K562 (cell line): Measurements from ENCODE around the gene DOCK3. TPM values are rescaled to one million over a fixed set of nuclear protein-coding genes. Genes with fewer than 3 reads are reported as not detected.

Experiments used
- ATAC-seq: fragments of 200-7000 bp; cut with Tn5 transposase; 3 replicates; pipeline ENCODE4 v1.9.1; 2020; ENCODE audit warnings: moderate library complexity
- BruUV-seq: library from RNA; stranded (reverse); fragments of 400-500 nt; replicated peaks from 2 replicates; lab custom pipeline; 2021; lab: Mats Ljungman, UMichigan
- CTCF ChIA-PET: fragments of 300-600 bp; formaldehyde crosslinking; extraction: SDS; loops from one replicate; lab custom pipeline; 2021; ENCODE audit warnings: low intra/inter-chr PET ratio; lab: Yijun Ruan, JAX
- POLR2A ChIA-PET: fragments of 300-600, 350-650 bp; sonication (Branson Sonifier 250); formaldehyde crosslinking; extraction: SDS; loops from one replicate; lab custom pipeline; 2021; ENCODE audit warnings: antibody characterized with exemption, inconsistent platforms; lab: Yijun Ruan, JAX
- DNase-seq, 4 experiments: peaks; one replicate each; pipeline versions ENCODE4 v3.0.0 to v3.0.0-alpha.2; 2011 to 2018; ENCODE audit warnings: low spot score in 3 of 4, mixed read lengths in 3 of 4; ENCODE audit errors: extremely low read depth in 1 of 4
- FAIRE-seq: peaks from 2 replicates; lab custom pipeline; 2011; peaks lifted over from hg19 to GRCh38; lab: Jason Lieb, UNC
- H2AFZ ChIP-seq: 2 replicates; pipeline ENCODE4 v1.6.0; 2011; ENCODE audit warnings: low read depth, low read length, control low read depth, inconsistent platforms
- H3K27ac ChIP-seq: fragments of 200-600 bp; 3 replicates; pipeline ENCODE4 v1.8.0; 2011; ENCODE audit warnings: low read depth, mild to moderate bottlenecking, control low read depth, inconsistent platforms, low read length, moderate library complexity, mixed read lengths; ENCODE audit errors: extremely low read depth
- H3K27me3 ChIP-seq, 2 experiments: fragments of 300-600 bp in 1 of 2; 2 replicates in 1 of 2; 3 replicates in 1 of 2; pipeline versions ENCODE4 v1.6.0 to v1.8.0; 2011; ENCODE audit warnings: inconsistent platforms in 2 of 2, low read length in 2 of 2, mild to moderate bottlenecking in 1 of 2, mixed read lengths in 1 of 2, moderate library complexity in 1 of 2; ENCODE audit not compliant: control insufficient read depth in 2 of 2, insufficient read depth in 2 of 2
- H3K36me3 ChIP-seq: fragments of 300-600 bp; 3 replicates; pipeline ENCODE4 v1.8.0; 2011; ENCODE audit warnings: mild to moderate bottlenecking, low read length, inconsistent platforms; ENCODE audit not compliant: control insufficient read depth, insufficient read depth
- H3K4me1 ChIP-seq, 2 experiments: fragments of 200-600 bp in 1 of 2; replicated peaks in 1 of 2; 2 replicates in 1 of 2; 3 replicates in 1 of 2; pipeline versions ENCODE4 v1.5.1 to v1.8.0; 2011; ENCODE audit warnings: inconsistent platforms in 2 of 2, low read length in 2 of 2, mild to moderate bottlenecking in 1 of 2, mixed read lengths in 1 of 2, moderate library complexity in 1 of 2; ENCODE audit not compliant: control insufficient read depth in 2 of 2, insufficient read depth in 2 of 2
- H3K4me2 ChIP-seq: 2 replicates; pipeline ENCODE4 v1.6.1; 2011; ENCODE audit warnings: low read length, control low read depth, inconsistent platforms, mixed read lengths; ENCODE audit not compliant: insufficient read depth
- H3K4me3 ChIP-seq: fragments of 200-600 bp; sonication (generic), shearing (Covaris generic); 2 replicates; pipeline ENCODE4 v1.5.1; 2016; ENCODE audit warnings: control low read depth, inconsistent platforms
- H3K79me2 ChIP-seq: fragments of 200-600 bp; 3 replicates; pipeline ENCODE4 v1.8.0; 2011; ENCODE audit warnings: low read length, inconsistent platforms; ENCODE audit not compliant: control insufficient read depth, insufficient read depth
- H3K9ac ChIP-seq, 2 experiments: 2 replicates each; pipeline versions ENCODE4 v1.6.0 to v1.6.1; 2011; ENCODE audit warnings: low read depth in 2 of 2, low read length in 2 of 2, control low read depth in 1 of 2, inconsistent platforms in 1 of 2, mild to moderate bottlenecking in 1 of 2, mixed read lengths in 1 of 2; ENCODE audit not compliant: insufficient read depth in 1 of 2
- H3K9me1 ChIP-seq: one replicate; pipeline ENCODE4 v1.6.0; 2011; ENCODE audit warnings: inconsistent platforms, mild to moderate bottlenecking, low read length, moderate library complexity; ENCODE audit not compliant: control insufficient read depth, insufficient read depth
- H3K9me3 ChIP-seq: replicated peaks from 2 replicates; pipeline ENCODE4 v1.5.1; 2011; ENCODE audit warnings: low read depth, low read length, inconsistent platforms; ENCODE audit not compliant: control insufficient read depth, insufficient read depth
- H4K20me1 ChIP-seq: replicated peaks from 2 replicates; pipeline ENCODE4 v1.6.1; 2011; ENCODE audit warnings: low read length, inconsistent platforms, mixed read lengths; ENCODE audit not compliant: control insufficient read depth, insufficient read depth
- BMI1 ChIP-seq: fragments of 150-350 bp; IDR thresholded peaks from 2 replicates; pipeline ENCODE4 v1.6.1; 2014; ENCODE audit warnings: low read length
- ELF4 ChIP-seq: fragments of 450-650 bp; formaldehyde crosslinking; IDR thresholded peaks from 2 replicates; pipeline ENCODE4 v1.4.0; 2022; ENCODE audit warnings: missing genetic modification characterization
- FOXP4 ChIP-seq: sonication (generic); formaldehyde crosslinking; IDR thresholded peaks from 2 replicates; pipeline ENCODE4 v1.8.0; 2022; ENCODE audit warnings: mild to moderate bottlenecking, missing genetic modification reagents, borderline replicate concordance
- NFATC3 ChIP-seq: fragments of 450-650 bp; IDR thresholded peaks from 2 replicates; pipeline ENCODE4 v1.6.1; 2017; ENCODE audit warnings: mild to moderate bottlenecking
- NFIC ChIP-seq: fragments of 450-650 bp; IDR thresholded peaks from 2 replicates; pipeline ENCODE4 v1.6.1; 2017; ENCODE audit warnings: mild to moderate bottlenecking, inconsistent platforms
- NFYB ChIP-seq: IDR thresholded peaks from 2 replicates; pipeline ENCODE4 v1.6.1; 2011; ENCODE audit warnings: mild to moderate bottlenecking, moderate library complexity; ENCODE audit not compliant: insufficient read length; ENCODE audit errors: extremely low read depth
- NR4A1 ChIP-seq, 2 experiments: fragments of 250-450 bp in 1 of 2; fragments of 450-650 bp in 1 of 2; sonication (Bioruptor Pico) in 1 of 2; IDR thresholded peaks; 2 replicates each; pipeline versions ENCODE4 v1.4.0 to v1.6.1; 2016 to 2020; ENCODE audit warnings: mild to moderate bottlenecking in 2 of 2, missing compliant biosample characterization in 1 of 2, missing genetic modification characterization in 1 of 2, moderate library complexity in 1 of 2
- NUFIP1 ChIP-seq: fragments of 450-650 bp; IDR thresholded peaks from 2 replicates; pipeline ENCODE4 v1.6.1; 2018; ENCODE audit not compliant: partially characterized antibody
- OTX1 ChIP-seq: fragments of 450-650 bp; formaldehyde crosslinking; IDR thresholded peaks from 2 replicates; pipeline ENCODE4 v1.4.0; 2022; ENCODE audit warnings: mild to moderate bottlenecking
- STAT5B ChIP-seq: fragments of 250-450 bp; sonication (Bioruptor Pico); IDR thresholded peaks from 2 replicates; pipeline ENCODE4 v1.8.0; 2021; ENCODE audit warnings: mild to moderate bottlenecking, inconsistent platforms
- THAP12 ChIP-seq: fragments of 250-450 bp; sonication (Bioruptor Pico); IDR thresholded peaks from 2 replicates; pipeline ENCODE4 v1.9.0; 2021; ENCODE audit warnings: mild to moderate bottlenecking, inconsistent platforms
- ZNF184 ChIP-seq: sonication (generic); formaldehyde crosslinking; IDR thresholded peaks from 2 replicates; pipeline ENCODE4 v1.5.0; 2020; ENCODE audit warnings: missing genetic modification reagents
- ZNF224 ChIP-seq: sonication (generic); formaldehyde crosslinking; IDR thresholded peaks from 2 replicates; pipeline ENCODE4 v1.8.0; 2022; ENCODE audit warnings: mild to moderate bottlenecking, missing genetic modification reagents
- ZNF609 ChIP-seq: sonication (generic); formaldehyde crosslinking; IDR thresholded peaks from 2 replicates; pipeline ENCODE4 v1.8.1; 2023; ENCODE audit warnings: missing genetic modification reagents, mild to moderate bottlenecking, borderline replicate concordance
- WGBS: fragments of 100-300 bp; shearing (Covaris generic); methylation state at CpG from one replicate; pipeline ENCODE4 v1.1.6; 2016; ENCODE audit warnings: low coverage, mixed read lengths; ENCODE audit not compliant: insufficient coverage; ENCODE audit errors: missing lambda C conversion rate; 5-methylcytosine and 5-hydroxymethylcytosine counted together
- in situ Hi-C: fragments of 300-500 bp; cut with MboI; formaldehyde crosslinking; loops from 4 replicates; pipeline ENCODE4 v1.15.0; 2018; ENCODE audit warnings: inconsistent platforms, mixed read lengths
- intact Hi-C: fragments of 100-400 bp; cut with micrococcal nuclease; formaldehyde crosslinking; loops from 2 replicates; pipeline ENCODE4 v1.14.2; 2022
- polyA plus RNA-seq, 8 experiments: library from polyadenylated mRNA; depleted of rRNA in 4 of 8; stranded (reverse) in 5 of 8; unstranded in 3 of 8; fragments of >200 nt; fragmentation: Nextera tagmentation in 2 of 8; fragmentation: Illumina TruSeq in 1 of 8; extraction: Ambion mirVana in 2 of 8; extraction: Trizol in 1 of 8; gene quantifications; 2 replicates each; pipeline versions ENCODE4 v1.2.1 to v1.2.3, GENCODE V29; 2011 to 2014; ENCODE audit warnings: inconsistent platforms in 1 of 8, missing spikeins in 1 of 8
- total RNA-seq, 7 experiments: library from RNA; depleted of rRNA in 6 of 7; stranded (reverse); fragments of >200 nt in 6 of 7; fragmentation: Illumina TruSeq in 2 of 7; extraction: Trizol in 2 of 7; gene quantifications; 2 replicates each; pipeline versions ENCODE4 v1.2.1 to v1.2.3, GENCODE V29; 2011 to 2021; ENCODE audit warnings: low replicate concordance in 1 of 7

DOCK3 gene
- total and polyA plus RNA-seq, 9 of the 15 experiments (the other 6 are each of a cell fraction or from before 2014, with no cell fraction given), result under 0.01 to 0.03 (median 0.01) TPM; not detected in 4

- ATAC-seq (no peak), DNase-seq (no peak), FAIRE-seq (no peak)
- no peak overlapping the region for H3K9ac ChIP-seq
- in situ Hi-C loops (no loop called here), intact Hi-C loops (no loop called here)
- no peaks in the 10 kb centered on the region for H3K79me2 ChIP-seq
- no peak overlapping the region for H3K4me2 ChIP-seq
- no peaks in the 10 kb centered on the region for H3K27me3 ChIP-seq
- no peaks in the 10 kb centered on the region for H3K36me3 ChIP-seq
- no peak overlapping the region for H3K27ac ChIP-seq
- no peak overlapping the region for H2AFZ ChIP-seq
- ChIA-PET CTCF (no interaction called here), POLR2A (no interaction called here)
- BruUV-seq, result no TSS peak
- 0% methylated on average over 1 of the region's 1 CpG for WGBS
- no peaks in the 10 kb centered on the region for H3K9me3 ChIP-seq
- no peaks in the 10 kb centered on the region for H4K20me1 ChIP-seq
- H3K4me3 ChIP-seq, result no peak overlapping the region
- no peaks in the 10 kb centered on the region for H3K4me1 ChIP-seq
- no peaks in the 10 kb centered on the region for H3K9me1 ChIP-seq
- TF ChIP-seq THAP12 (CRISPR knock-in tag) (no peak), ELF4 (no peak), BMI1 (no peak), NFYB (no peak), NR4A1 (CRISPR knock-in tag; IDR thresholded peaks at IDR 0.05) (no peak), NR4A1 (tag; IDR thresholded peaks at IDR 0.05) (no peak), NFIC (no peak), FOXP4 (CRISPR knock-in tag) (no peak), NFATC3 (no peak), NUFIP1 (no peak), STAT5B (CRISPR knock-in tag) (no peak), OTX1 (CRISPR knock-in tag) (no peak), ZNF184 (CRISPR knock-in tag) (no peak), ZNF224 (CRISPR knock-in tag) (no peak), ZNF609 (CRISPR knock-in tag) (no peak)
Observed at GRCh38 chr3:50994537-50994936, 319.8 kb downstream of the DOCK3 start.
